GM12874 (cell line): Measurements from ENCODE around the gene AP3B1.

Source experiments
- CTCF ChIP-seq: IDR thresholded peaks from 2 replicates; pipeline ENCODE4 v1.5.1; 2011; ENCODE audit warnings: low read depth, mild to moderate bottlenecking, control low read depth, low read length, moderate library complexity; ENCODE audit not compliant: insufficient read depth

Gene AP3B1

GRCh38 chr5:77963795-77964194, 330.7 kb downstream of the AP3B1 start:
- no peak for TF ChIP-seq CTCF

DNA sequence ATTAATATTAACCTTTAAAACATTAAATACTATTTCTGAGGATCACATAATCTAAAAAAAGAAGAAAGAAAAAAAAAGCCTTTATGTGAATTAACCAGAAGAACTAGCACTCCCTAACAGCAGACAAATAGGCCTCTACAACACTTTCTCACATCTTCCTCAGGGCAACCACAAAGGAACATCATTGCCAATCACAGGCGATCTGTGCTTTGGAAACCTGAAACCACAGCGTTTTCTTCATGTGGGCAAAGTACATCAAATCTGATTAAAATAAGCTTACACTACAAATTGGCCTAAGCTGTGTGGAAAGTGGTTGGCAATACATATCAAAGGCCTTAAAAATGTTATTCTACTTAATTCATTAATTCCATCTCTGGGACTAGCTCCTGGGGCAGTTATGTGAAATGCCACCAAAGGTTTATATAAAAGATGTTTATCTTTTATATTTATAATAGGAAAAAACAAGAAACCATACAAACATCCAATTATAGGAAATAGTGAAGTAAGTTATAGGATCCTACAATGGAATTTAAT, 333.6 kb downstream of the AP3B1 start:
- TF ChIP-seq CTCF: no peak

DNA sequence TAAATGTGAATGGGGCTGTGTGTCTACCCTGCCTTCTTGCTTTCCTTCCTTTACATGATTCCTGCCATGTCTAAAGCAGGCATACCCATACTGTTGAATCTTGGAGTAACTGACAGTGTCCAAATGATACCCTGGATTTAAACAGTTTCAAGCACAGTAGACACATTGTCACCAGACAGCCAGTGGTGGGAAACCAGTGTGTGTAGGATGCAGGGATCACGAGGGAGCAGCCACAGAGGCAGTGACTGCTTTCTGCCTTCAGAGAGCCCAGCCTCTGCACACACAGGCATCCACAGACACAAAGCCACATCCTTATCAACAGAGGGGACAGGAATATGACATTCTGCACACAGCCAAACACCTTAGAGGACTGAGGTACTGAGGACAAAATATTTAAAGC, 334.2 kb downstream of the AP3B1 start:
- no peak for TF ChIP-seq CTCF

GRCh38 chr5:77958642-77959330, 335.7 kb downstream of the AP3B1 start:
- TF ChIP-seq CTCF: no peak

DNA sequence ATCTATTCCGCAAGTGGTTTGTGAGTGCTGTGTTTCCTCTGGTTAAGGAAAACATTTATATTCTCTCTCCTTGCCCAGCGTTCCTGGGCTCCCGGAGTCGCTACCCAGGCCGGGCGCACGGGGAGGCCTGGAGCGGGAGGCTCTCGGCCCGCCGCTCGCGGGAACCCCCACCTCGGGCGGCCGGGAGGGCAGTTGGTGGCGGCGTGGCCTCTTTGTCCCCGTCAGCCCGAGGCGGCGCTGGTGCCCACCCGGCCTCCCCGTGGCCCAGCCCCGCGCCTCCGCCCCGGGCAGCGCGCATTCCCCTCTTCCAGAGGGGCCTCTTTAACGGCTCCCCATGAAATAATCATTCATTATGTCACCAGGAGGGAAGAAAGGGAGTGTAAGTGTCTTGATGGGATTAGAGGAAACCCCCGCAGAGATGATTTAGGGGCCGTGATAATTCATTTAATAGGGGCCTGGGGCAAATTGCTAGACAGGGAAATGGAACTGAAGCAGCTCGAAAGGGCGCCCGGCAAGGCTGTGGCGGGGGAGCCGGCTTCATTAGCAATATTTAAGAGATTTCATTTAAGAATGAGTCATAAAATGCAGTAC, 336.5 kb downstream of the AP3B1 start:
- no peak for TF ChIP-seq CTCF

DNA sequence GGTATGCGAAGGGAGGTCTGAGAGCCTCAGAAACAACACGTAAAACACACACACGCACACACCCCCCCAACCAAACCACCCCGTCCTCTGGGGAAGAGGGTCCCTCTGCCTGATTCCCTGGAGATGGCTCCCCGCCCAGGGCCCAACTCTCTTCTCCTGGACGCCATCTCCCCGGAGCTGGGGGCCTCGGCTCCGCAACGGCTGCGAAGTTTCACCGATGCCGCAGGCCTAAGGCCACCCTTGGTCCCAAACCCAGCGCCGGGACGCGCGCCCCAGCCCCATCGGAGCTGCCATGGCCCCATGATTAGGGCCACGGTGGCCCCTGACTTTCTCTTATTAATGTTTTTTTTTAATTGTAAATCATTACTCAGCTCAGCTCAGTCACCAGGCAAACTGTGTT, 337.0 kb downstream of the AP3B1 start:
- TF ChIP-seq CTCF: no peak

DNA sequence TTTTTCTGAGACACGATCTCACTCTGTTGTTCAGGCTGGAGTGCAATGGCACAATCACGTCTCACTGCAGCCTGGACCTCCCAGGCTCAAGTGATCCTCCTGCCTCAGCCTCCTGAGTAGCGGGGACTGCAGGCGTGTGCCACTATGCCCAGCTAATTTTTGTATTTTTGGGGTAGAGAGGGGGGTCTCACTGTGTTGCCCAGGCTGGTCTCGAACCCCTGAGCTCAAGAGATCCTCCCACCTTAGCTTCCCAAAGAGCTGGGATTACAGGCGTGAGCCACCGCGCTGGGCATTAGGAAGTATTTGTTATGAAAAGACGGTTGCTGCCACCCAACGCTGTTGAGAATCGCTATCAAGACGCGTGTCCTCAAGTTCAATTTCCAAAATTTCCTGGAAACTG, 337.4 kb downstream of the AP3B1 start:
- TF ChIP-seq CTCF: no peak
